ENCODE data around the gene RPS6KA5.
A peak's percentile ranks its signal among the peaks of the same experiment; 100 is the strongest.

The RPS6KA5 gene

DNA sequence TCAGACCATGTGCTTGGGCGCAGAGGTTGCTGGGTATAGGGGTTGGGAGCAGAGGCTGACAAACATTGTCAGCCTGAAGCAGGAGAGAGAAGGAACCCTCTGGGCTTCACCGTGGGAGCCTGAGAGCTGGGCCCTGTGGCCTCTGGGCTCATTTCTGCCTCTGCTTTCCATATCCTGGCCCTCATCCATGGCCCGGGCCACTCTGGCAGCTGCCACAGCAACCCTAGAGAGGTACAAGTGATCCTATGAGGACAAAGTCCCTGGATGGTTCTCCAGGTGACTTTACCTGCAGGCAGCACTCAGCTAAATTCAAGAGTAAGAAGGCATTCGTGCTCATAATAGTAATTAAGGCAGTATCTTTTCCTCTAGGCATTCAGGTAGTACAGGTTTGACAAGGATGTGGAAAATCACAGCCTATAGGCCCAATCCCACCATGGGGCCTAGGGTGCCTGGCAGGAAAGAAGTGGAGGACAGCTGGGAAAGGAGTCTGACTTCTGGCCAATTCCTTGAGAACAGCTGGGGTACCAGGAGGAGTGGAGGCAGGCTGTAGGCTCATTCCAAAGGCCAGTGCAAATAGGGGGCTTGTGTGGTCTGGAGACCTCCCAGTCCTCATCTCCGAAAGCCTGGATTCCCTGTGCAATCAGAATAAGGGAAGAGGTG, 240.6 kb downstream of the RPS6KA5 start:
- peak overlapping the region; percentile 44 to 91 for H3K27ac Mint-ChIP-seq
- ATAC-seq (no peak), DNase-seq (no peak)

DNA sequence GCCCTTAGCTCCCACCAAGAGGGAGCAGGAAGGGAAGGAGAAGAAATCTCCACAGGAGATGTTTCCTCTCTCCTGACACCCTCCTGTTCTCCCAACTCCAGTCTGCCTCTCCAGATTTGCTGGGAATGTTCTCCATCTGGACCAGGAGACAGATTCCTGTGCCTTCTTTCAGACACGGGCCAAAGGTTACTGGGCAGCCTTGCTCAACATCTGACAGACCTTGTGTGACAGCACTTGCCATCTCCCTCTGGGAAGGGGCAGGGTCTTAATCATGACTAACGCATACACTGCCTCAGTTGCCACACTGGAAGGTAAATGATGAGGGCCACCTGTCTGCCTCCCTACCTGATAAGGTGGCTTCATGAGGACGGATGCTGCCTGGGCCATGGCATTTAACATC, 241.7 kb downstream of the RPS6KA5 start:
- H3K4me3 Mint-ChIP-seq = no peak overlapping the region

More for the DNA sequence above, 240.6 kb downstream of the RPS6KA5 start:
- H3K9me3 Mint-ChIP-seq = peaks cover 8 to 18% of the 10 kb centered on the region in 2 donors
- no peak overlapping the region for H3K4me3 Mint-ChIP-seq
- H3K27me3 Mint-ChIP-seq = peaks cover 29% of the 10 kb centered on the region
- peaks cover 14% of the 10 kb centered on the region for H3K4me1 Mint-ChIP-seq

DNA sequence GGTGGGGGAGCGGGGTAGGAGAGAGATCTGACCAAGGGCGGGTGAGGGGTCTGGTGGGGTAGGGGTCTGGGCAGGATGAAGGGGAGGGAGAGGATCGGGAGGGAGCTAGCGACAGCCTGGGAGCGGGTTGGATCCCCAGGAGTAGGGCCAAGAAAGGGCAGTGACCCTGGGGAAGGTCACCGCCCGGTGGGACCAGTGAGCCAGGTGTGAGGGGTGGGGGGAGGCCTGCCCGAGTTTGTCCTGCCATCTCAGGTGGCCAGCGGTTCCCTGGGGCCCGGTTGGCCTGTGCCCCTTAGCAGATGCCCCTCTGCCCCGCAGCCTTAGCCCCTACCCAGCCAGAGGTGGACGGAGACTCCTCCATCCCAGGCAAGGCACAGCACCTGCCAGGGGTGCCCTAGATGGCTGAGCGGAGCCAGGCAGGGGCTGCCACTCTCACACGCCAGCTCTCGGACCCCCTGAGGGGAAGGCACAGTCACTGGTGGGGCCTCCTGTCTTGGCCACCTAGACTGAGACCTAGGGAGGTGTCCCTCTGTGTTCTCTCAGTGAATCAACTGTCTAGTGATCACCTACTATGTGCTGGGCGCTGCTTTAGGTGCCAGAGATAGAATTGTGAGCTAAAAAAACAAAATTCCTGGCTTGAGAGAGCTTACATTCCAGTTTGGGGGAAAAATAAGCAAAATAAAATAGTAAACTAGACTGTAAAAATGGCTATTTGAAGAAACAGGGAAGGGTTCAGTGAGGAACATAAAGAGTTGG, 243.6 kb downstream of the RPS6KA5 start:
- H3K4me3 Mint-ChIP-seq = peak overlapping the region; percentile 56 to 71
- H3K4me1 Mint-ChIP-seq = peaks cover 14% of the 10 kb centered on the region
- no peaks in the 10 kb centered on the region for H3K9me3 Mint-ChIP-seq
- no peak overlapping the region for H3K27ac Mint-ChIP-seq
- ATAC-seq (peak; percentile 1), DNase-seq (no peak)
- H3K27me3 Mint-ChIP-seq = peaks cover 39% of the 10 kb centered on the region

More for the DNA sequence above, 241.7 kb downstream of the RPS6KA5 start:
- Mint-ChIP-seq H3K4me1 (peaks cover 14% of the 10 kb centered on the region), H3K9me3 (peaks cover under 1 to 8% of the 10 kb centered on the region in 2 donors), H3K27me3 (peaks cover 39% of the 10 kb centered on the region), H3K27ac (no peak overlapping the region)
- DNase-seq = no peak
- ATAC-seq = no peak

DNA sequence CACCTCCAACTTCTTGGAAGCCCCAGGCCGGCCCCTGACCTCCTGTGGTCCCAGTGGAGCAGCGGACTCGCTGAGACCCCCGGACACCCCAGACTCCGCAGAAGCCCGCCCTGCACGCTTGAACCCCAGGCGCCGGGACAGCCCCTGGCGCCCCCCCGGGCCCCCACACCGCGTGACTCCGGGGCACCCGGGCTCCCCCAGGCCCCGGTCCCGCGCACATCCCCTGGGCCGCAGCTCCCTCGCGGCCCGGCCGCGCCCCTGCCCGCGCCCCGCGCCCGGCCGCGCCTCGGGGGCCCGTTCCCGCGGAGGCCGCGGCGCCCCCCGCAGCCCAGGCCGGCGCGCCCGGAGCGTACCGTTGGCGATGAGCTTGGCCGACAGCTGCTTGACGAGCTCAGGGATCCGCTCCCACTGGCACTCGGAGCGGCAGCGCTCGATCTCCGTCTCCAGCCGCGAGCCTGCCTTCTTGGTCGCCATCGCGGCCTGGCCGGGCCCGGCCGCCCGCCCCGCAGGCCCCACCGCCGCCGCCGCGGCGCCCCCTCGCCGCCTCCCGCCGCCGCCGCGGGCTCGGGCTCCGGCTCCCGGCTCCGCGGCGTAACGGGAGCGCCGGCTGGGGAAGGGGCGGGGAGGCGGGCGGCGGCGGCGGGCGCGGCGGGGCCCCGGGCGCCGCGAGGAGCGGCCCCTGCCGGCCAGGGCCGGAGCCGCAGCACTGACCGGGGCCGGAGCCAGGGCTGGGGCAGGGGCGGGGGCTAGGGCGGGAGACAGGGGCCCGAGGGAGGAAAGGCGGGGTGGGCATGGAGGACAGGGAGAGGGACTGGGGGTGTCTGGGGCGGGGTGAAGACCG, 244.4 kb downstream of the RPS6KA5 start, which contains the start of gene TTC7B:
TSS of gene TTC7B (minus strand) at position 609 of the 841 bp plus-strand sequence. CDS start at position 474, 135 bp downstream.
- Mint-ChIP-seq H3K4me1 (peaks cover 13% of the 10 kb centered on the region), H3K9me3 (no peaks in the 10 kb centered on the region), H3K27ac (peak within 1 kb of the TSS in 1 of 2 donors; percentile 75), H3K27me3 (peaks cover 39% of the 10 kb centered on the region), H3K4me3 (peak within 1 kb of the TSS; percentile 63 to 71)
- DNase-seq (peak in 1 of 2 donors; percentile 36), ATAC-seq (peak; percentile 62)

DNA sequence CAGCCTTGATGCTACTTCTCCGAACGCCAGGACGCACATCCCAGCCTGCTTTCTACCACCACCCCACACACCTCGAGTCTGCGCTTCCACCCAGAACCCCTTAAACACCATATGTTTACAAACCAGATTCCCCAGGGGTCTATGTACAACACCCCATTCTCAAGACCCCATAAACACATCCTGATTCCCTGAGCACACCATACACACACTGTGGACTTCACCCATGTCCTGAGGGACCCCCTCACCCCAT, 244.9 kb downstream of the RPS6KA5 start:
- ATAC-seq (no peak), DNase-seq (no peak)
- Mint-ChIP-seq H3K4me1 (peaks cover 7% of the 10 kb centered on the region), H3K4me3 (peak overlapping the region; percentile 20 to 63), H3K9me3 (no peaks in the 10 kb centered on the region), H3K27me3 (peaks cover 39% of the 10 kb centered on the region), H3K27ac (peak overlapping the region in 1 of 2 donors; percentile 75)

DNA sequence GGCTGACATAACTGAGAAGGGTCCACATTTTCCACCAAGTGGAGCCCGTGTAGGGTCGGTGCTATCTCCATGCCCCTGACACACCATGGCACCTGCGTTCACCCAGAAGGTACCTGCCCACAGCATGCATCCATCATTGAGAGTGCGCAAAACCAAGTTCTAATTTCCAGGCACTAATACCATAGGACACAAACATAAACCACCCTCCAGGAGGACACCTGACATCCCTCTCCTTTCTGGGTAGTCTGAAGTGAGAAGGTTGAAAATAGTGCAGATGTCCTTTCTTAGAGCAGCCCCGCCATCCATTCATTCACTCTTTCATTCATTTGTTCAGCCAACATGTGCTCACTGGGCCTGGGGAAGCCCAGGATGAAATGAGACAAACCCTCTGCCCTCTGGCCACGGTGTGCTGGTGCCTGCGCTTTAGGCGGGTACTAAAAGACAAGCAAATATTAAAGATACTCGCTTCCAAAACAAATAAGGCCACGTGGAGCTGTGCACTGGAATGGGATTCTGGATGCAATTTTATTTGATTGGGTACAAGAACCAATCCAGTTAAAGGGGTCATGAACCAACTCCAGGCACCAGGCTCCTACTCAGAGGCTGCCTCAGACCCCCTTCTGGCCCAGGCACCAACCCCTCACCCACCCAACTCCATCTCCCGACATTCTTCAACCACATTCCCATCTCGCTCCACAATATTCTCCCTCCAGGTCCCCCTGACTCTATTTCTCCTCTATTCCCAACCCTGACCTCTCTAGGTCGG, 245.5 kb downstream of the RPS6KA5 start:
- Mint-ChIP-seq H3K4me3 (peak overlapping the region; percentile 20 to 63), H3K4me1 (peaks cover 2% of the 10 kb centered on the region), H3K27me3 (peaks cover 39% of the 10 kb centered on the region), H3K27ac (peak overlapping the region in 1 of 2 donors; percentile 75), H3K9me3 (no peaks in the 10 kb centered on the region)
- ATAC-seq = no peak
- DNase-seq = no peak

DNA sequence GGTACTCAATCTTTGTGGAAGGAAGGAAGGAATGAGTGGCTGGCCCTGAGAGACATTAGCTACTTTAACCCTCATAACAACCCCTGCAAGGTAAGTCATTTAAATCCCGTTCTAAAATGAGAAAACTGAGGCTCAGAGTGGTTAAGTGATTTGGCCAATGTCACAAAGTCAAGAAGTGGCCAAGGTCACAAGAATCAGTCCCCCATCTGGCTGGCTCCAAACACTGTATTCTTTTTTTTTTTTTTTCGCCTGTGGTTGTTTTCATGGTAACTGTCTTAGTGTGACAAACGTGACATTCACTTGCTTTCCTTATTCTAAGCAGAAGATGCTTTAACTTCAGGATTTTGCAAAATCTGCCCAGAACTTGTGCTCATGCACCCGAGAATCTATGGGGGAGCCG, 247.0 kb downstream of the RPS6KA5 start:
- no peak overlapping the region for H3K27ac Mint-ChIP-seq

DNA sequence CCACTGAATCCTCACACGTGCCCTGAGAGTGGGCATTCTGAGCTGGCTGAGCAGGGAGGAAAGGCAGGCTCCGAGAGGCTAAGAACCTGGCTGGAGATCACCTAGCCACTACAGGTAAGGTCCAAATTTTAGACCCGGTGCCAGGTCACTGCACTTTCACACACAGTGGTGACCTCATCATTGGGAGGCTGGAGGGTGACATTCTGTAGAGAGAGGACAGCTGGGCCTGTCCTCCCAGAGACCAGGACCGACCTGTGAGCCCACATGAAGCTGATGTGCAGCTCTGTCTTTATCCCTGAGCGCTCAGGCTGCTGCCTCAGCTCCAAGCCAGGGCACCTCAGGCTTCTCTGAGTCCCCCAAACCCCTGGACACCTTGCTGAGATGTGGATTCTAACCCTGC, 248.3 kb downstream of the RPS6KA5 start:
- Mint-ChIP-seq H3K27me3 (peaks cover 23% of the 10 kb centered on the region), H3K27ac (no peak overlapping the region), H3K9me3 (no peaks in the 10 kb centered on the region), H3K4me3 (no peak overlapping the region), H3K4me1 (no peaks in the 10 kb centered on the region)
- no peak for DNase-seq
- no peak for ATAC-seq

More for the DNA sequence above, 247.0 kb downstream of the RPS6KA5 start:
- H3K4me1 Mint-ChIP-seq = no peaks in the 10 kb centered on the region
- no peaks in the 10 kb centered on the region for H3K9me3 Mint-ChIP-seq
- no peak for ATAC-seq
- H3K4me3 Mint-ChIP-seq = no peak overlapping the region
- H3K27me3 Mint-ChIP-seq = peaks cover 36% of the 10 kb centered on the region
- DNase-seq = no peak

DNA sequence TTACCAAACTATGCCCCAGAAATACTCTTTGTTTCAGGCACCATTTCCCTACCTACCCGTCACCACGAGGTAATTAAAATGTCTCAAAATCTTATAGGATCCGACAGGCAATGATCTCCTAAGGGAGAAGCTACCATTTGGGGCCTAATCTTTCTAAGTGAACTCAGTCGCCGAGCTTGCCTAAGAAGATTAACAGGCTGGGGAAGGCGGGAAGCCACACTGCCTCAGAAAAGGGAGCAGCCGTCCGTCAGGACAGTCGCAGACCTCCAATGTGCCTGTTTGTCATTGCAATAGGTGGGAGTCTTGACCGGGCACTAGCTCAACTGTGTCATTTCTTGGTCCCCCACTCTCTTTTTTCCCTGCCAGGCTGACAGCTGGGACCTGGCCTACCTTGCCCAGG, 248.8 kb downstream of the RPS6KA5 start:
- no peak overlapping the region for H3K4me3 Mint-ChIP-seq
- H3K27ac Mint-ChIP-seq = no peak overlapping the region
- ATAC-seq = no peak
- peaks cover 20% of the 10 kb centered on the region for H3K27me3 Mint-ChIP-seq
- H3K9me3 Mint-ChIP-seq = no peaks in the 10 kb centered on the region
- DNase-seq = no peak
- no peaks in the 10 kb centered on the region for H3K4me1 Mint-ChIP-seq

DNA sequence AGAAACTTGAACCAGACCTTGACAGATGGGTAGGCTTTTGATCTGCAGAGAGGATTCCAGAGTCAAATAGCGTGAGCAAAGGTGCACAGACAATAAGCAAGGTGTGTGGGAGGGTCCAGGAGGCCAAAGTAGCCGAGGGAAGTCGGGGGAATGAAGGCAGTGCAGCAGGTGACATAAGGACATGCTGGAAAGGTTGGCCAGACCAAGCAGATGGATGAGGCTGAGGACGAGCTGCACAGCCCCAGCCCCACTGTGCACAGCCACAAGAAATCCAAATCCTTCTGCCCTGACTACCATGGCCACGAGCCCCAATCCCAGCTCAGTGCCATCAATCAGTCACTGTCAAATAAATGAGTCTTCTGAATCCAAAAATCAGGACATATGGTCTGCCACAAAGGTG, 249.6 kb downstream of the RPS6KA5 start:
- DNase-seq (no peak), ATAC-seq (no peak)
- Mint-ChIP-seq H3K4me1 (no peaks in the 10 kb centered on the region), H3K4me3 (no peak overlapping the region), H3K9me3 (no peaks in the 10 kb centered on the region), H3K27me3 (peaks cover 19% of the 10 kb centered on the region), H3K27ac (no peak overlapping the region)

DNA sequence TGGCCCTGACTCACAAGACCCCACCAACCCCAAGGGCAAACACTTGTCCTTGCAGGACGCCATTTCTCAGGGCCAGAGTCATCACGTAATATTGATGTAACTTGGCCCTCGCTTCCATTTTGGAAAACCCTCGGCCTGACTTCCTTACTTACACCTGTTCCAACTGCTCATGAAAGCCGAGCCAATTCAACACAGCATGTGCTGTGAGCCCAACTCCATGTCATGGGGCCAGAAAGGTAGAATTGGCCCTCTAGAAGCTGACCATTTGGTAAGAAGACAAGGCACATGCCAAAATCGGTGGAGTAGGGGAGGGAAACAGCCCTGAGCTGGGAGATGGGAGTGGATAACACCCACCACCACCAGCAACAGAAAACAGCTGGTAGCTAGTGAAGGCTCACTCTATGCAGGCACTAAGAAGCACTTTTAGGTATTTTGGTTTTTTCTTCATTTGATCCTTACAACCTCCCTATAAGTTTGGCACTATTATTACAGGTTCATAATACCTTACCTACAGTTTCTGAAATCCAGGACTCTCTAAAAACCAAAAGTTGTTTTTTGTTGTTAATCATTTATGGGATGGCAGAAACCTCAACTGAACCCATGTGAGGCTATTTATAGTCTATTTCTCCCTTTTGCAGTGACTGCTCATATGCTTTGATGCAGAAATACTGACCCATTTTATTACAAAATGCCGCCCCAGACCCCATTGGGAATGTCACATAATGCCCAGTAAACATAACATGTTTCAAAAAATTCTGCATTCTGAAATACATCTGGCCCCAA, 250.7 kb downstream of the RPS6KA5 start:
- Mint-ChIP-seq H3K4me1 (no peaks in the 10 kb centered on the region), H3K27ac (no peak overlapping the region), H3K9me3 (no peaks in the 10 kb centered on the region), H3K27me3 (peaks cover 9% of the 10 kb centered on the region), H3K4me3 (no peak overlapping the region)
- DNase-seq (no peak), ATAC-seq (no peak)

DNA sequence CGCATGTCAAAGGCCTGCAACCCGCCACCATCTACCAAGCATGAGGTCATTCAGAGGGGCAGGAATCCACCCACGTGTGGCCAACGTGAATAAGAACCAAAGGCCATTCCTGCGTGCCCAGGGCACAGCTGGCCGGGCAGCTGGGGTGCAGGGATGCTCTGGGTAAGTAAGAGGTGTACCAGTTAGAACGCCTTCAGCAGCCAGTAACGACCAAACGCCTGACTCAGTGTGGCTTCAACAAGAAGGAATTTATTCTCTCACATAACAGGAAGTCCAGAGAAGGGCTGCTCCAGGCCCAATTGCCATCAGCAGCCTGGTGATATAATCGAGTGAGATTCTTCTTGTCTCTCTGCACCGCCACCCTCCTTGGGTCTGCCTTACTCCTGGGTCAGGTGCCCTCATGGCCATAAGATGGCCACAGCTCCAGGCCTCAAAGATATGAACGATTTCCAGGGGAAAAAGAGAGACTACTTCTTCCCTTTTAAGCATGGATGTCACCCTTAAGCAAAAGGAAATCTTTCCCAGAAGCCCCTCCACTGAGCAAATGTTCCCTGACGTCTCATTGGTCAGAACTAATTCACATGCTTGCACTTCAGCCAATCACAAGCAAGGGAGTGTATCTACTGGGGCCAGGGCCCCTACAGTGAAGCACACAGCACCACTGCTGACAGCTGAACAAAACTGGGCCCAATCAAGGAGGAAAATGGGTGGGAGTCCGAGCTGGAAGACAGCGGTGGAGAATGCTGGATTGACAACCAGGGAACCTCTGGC, 251.5 kb downstream of the RPS6KA5 start:
- Mint-ChIP-seq H3K9me3 (no peaks in the 10 kb centered on the region), H3K27ac (no peak overlapping the region), H3K4me3 (no peak overlapping the region), H3K4me1 (peaks cover under 1% of the 10 kb centered on the region), H3K27me3 (peaks cover 1% of the 10 kb centered on the region)
- DNase-seq = no peak
- ATAC-seq = no peak

DNA sequence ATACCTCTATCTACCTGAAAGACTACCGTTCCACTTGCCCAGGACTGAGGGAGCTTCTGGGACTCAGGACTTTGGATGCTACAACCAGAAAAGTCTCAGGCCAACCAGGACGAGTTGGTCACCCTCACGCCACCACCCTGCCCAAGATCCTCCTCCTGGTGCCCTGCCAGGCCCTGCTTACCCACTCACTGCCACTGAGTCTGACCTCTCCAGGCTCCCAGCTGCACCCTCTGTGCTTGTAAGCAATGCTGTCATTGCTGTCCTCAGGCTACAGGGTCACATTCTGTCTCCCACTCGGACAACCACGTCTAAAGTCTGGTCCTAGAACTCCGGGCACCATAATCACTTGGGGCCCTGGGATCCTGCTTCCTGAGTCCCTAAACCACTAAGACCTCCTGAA, 253.4 kb downstream of the RPS6KA5 start:
- ATAC-seq = no peak
- no peaks in the 10 kb centered on the region for H3K27me3 Mint-ChIP-seq
- peak overlapping the region in 1 of 2 donors; percentile 67 for H3K27ac Mint-ChIP-seq
- H3K4me1 Mint-ChIP-seq = peaks cover 6% of the 10 kb centered on the region
- no peaks in the 10 kb centered on the region for H3K9me3 Mint-ChIP-seq
- H3K4me3 Mint-ChIP-seq = no peak overlapping the region
- no peak for DNase-seq
